ENCODE measurements around the gene AGPAT4. TPM values are rescaled to one million over a fixed set of nuclear protein-coding genes. Genes with fewer than 3 reads are reported as not detected.

Gene AGPAT4
- polyA plus RNA-seq, 6 donors from 2014 or later = 0.04 to 3.2 (median 1.4) TPM

DNA sequence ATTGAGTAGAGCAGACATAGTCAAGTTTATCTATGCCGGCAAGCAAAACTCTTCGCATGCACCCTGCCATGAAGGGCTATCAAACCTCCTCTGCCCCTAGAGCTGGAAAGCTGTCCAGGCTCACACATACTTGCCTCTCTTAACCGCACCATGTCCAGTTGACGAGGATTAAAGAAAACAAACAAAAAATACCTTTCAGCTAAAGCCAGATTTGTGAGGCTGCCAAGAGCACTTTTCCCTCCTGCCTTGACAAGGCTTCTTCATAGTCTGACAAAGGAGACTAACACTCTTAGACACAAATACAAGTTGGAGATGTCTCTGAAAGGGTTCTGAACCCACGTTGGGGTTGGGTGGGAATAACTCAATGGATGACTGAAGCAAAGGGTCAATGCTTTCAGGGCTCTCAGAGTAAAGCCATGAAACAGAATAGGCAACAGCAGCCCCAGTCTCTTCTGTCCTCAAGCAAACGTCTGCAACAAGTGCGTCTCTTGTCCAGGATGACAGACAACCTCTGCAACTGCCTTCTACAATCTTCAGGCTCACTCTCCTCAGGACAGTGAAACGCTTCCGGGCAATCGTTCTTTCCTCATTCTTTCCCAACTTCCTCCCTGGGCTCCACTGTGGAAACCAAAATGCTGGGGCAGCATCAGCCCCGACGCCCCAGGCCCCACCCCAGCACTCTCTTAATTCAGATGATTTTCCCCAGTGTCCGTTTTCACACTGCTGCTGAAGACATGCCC, 57.8 kb downstream of the AGPAT4 start:
- Mint-ChIP-seq H3K4me3 (no peak overlapping the region), H3K9me3 (peaks cover 0 to 16% (median 14%) of the 10 kb centered on the region in 7 donors), H3K27me3 (no peaks in the 10 kb centered on the region), H3K36me3 (peaks cover 13 to 26% of the 10 kb centered on the region in 2 donors), H3K27ac (no peak overlapping the region), H3K4me1 (no peaks in the 10 kb centered on the region)
- ATAC-seq (ENCODE audit: low read depth in 2 of 2) (no peak), DNase-seq (no peak)

DNA sequence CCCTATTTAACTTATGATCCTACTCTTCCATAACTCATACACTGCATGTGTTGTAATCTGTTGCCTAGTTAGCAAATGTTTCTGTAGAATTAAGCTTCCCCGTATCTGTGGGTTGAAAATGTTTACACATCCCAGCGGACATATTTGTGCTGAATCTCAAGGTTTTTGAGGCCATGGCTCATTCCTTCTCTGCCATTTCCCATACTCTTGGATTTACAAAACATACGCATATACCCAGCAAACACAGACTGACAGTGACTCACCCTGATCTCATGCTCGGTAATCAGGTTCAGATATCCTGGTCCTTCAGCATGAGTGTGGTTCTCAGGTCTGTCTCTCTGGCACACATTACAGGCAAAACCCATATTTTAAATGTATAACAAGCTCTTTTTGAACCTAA, 58.7 kb downstream of the AGPAT4 start:
- Mint-ChIP-seq H3K4me3 (no peak overlapping the region), H3K9me3 (peaks cover 0 to 22% (median 15%) of the 10 kb centered on the region in 7 donors), H3K36me3 (peaks cover 13 to 28% of the 10 kb centered on the region in 2 donors), H3K4me1 (no peaks in the 10 kb centered on the region), H3K27me3 (no peaks in the 10 kb centered on the region), H3K27ac (no peak overlapping the region)
- no peak for ATAC-seq (ENCODE audit: low read depth in 2 of 2)
- no peak for DNase-seq

DNA sequence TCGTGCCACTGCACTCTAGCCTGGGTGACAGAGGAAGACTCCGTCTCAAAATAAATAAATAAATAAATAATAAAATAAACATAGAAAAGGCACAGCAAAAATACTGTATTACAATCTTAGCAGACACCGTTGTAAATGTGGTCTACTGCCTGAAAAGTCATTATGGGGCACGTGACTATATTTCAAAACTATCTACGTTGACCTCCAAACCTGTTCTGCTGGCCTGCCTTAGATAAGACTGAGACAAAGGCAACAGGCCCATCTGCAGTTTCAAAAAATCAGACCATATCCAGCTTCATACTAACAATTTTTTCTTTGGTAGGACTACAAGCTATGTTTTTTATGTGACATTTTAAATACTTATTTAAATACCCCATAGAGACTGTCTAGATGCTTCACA, 59.1 kb downstream of the AGPAT4 start:
- Mint-ChIP-seq H3K9me3 (peaks cover 0 to 27% (median 15%) of the 10 kb centered on the region in 7 donors), H3K4me1 (no peaks in the 10 kb centered on the region), H3K4me3 (no peak overlapping the region), H3K27ac (no peak overlapping the region), H3K27me3 (no peaks in the 10 kb centered on the region), H3K36me3 (peaks cover 13 to 28% of the 10 kb centered on the region in 2 donors)
- ATAC-seq (ENCODE audit: low read depth in 2 of 2) (no peak), DNase-seq (no peak)

DNA sequence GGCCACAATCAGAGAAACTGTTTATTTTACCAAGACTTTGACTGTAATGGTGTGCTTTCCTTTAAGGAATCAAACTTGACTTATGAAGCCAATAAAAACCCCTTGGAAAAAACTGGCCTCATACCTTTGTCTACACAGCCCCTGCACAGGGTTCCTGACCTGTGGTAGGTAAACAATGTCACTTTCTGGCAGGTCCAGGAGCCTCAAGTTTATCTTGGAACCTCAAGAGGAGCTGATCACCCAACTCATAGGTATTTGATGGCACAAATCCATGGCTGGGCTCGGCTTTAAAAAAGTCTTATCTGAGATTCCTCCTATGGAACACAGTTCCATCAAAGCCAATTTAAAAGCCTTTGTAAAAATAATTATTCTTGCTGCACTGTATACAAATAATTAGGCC, 61.0 kb downstream of the AGPAT4 start:
- H3K4me1 Mint-ChIP-seq = no peaks in the 10 kb centered on the region
- H3K9me3 Mint-ChIP-seq = peaks cover 0 to 36% (median 17%) of the 10 kb centered on the region in 7 donors
- peaks cover 0 to 4% (median 0%) of the 10 kb centered on the region in 3 donors for H3K27me3 Mint-ChIP-seq
- H3K27ac Mint-ChIP-seq = no peak overlapping the region
- H3K36me3 Mint-ChIP-seq = peaks cover 16 to 28% of the 10 kb centered on the region in 2 donors
- H3K4me3 Mint-ChIP-seq = no peak overlapping the region
- DNase-seq (no peak), ATAC-seq (ENCODE audit: low read depth in 2 of 2) (no peak)

DNA sequence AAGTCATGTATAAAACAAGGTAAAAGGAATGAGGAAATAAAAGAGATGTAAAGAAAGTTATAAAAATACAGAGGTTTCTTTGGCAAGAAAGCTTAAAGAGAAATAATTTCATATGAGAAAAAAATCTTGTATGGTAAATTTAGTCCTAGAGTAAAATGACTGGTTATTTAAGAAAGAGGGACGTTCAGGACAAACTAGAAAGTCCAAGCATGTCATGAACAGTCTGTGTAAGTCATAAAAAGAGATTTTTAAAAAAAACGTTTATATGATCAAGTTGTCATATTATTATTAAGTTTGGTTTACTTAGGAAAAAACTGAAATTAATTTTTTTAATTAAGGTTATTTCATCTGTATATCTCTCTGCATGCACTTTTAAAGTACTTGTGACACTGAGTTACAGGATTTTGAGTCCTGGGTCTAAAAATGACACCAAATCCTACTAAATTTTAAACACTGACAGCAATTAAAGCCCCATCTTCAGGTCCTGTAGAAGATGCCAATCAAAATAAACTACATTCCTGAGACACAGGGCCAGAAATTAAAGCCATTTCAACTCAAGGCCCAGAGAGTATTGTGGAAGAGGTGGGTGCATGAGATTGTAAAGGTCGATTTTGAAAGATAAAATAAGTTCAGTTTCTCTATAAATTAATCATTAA, 62.4 kb downstream of the AGPAT4 start:
- DNase-seq = no peak
- Mint-ChIP-seq H3K9me3 (peaks cover 0 to 36% (median 22%) of the 10 kb centered on the region in 7 donors), H3K4me3 (no peak overlapping the region), H3K36me3 (peaks cover 15 to 21% of the 10 kb centered on the region in 2 donors), H3K27me3 (peaks cover 0 to 9% (median 0%) of the 10 kb centered on the region in 3 donors), H3K4me1 (no peaks in the 10 kb centered on the region), H3K27ac (no peak overlapping the region)
- ATAC-seq (ENCODE audit: low read depth in 2 of 2) = no peak

DNA sequence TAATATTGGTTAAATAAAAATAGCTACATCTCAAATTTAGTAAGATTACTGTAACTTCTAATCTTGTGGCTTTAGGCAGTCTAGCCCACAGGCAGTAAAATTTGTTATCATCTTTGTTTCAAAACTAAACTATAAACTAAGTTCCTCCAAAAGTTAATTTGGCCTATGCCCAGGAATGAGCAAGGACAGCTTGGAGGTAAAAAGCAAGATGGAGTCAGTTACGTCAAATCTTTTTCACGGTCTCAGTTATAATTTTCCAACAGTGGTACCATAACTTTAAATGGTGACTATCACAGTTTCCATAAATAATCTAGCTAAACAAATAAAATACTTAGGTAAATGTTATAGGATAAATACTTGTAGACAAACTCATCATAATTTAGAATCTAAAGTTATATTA, 63.0 kb downstream of the AGPAT4 start:
- ATAC-seq (ENCODE audit: low read depth in 2 of 2) (no peak), DNase-seq (no peak)
- Mint-ChIP-seq H3K4me1 (no peaks in the 10 kb centered on the region), H3K9me3 (peaks cover 0 to 36% (median 22%) of the 10 kb centered on the region in 7 donors), H3K4me3 (no peak overlapping the region), H3K27me3 (peaks cover 0 to 9% (median 0%) of the 10 kb centered on the region in 3 donors), H3K36me3 (peaks cover 12 to 14% of the 10 kb centered on the region in 2 donors), H3K27ac (no peak overlapping the region)

DNA sequence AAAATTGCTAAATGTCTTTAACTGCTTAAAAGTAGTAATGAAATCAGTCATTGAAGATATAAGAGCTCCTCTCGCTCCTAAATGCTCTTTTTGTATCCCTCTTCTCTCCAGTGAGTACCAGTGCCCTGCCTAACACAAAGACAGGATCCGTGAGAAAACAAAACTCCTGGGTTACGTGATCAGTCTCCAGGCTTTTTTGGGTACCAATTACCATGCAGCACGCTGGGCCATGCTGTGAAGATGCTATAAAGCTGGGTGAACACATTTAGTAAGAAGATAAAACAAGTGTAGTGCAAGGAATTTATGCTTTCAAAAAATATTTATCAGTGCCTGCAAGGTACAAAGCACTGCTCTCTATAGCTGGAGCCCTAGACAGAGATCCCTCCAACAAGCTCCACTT, 66.7 kb downstream of the AGPAT4 start:
- H3K36me3 Mint-ChIP-seq = peaks cover 8 to 10% of the 10 kb centered on the region in 2 donors
- peaks cover 0 to 34% (median 11%) of the 10 kb centered on the region in 7 donors for H3K9me3 Mint-ChIP-seq
- no peak for ATAC-seq (ENCODE audit: low read depth in 2 of 2)
- no peak overlapping the region for H3K4me3 Mint-ChIP-seq
- H3K27ac Mint-ChIP-seq = no peak overlapping the region
- H3K27me3 Mint-ChIP-seq = peaks cover 0 to 9% (median 0%) of the 10 kb centered on the region in 3 donors
- no peak for DNase-seq
- peaks cover 0 to 2% (median 0%) of the 10 kb centered on the region in 3 donors for H3K4me1 Mint-ChIP-seq

DNA sequence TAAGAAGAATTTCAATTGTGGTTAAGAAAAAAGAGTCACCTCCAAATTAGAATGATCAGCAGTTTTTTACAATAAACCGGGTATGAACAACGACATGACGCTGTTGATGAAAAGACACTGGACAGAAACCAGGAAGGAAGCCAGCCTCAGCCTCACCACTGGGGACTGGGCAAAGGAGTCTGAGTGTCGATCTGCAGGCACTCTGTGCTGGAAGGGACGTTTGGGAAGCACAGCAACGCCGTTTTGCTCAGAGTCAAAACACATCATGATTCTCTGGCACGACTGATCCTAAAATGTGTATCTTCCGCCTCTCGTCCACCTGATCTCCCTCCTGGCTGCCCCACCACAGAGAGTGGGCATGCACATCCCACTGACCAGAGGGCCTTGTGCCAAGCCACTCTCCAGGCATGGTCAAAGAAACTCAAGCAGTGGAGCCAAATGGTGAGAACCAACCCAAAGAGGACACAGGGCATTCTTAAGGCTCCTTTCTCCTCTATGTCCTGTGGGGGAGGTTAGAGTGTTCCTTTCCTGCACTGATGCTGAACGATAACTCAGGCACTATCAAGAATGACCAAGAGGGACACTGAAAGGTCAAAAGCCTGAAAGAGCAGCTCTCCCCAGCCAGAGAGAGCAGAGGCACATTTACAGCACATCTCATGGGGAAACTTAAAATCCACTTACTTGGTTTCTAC, 68.8 kb downstream of the AGPAT4 start:
- peaks cover 15 to 21% (median 19%) of the 10 kb centered on the region in 3 donors for H3K4me1 Mint-ChIP-seq
- H3K27me3 Mint-ChIP-seq = peaks cover 0 to 9% (median 0%) of the 10 kb centered on the region in 3 donors
- no peak overlapping the region for H3K27ac Mint-ChIP-seq
- ATAC-seq (ENCODE audit: low read depth in 2 of 2) (no peak), DNase-seq (no peak)
- peaks cover 0 to 10% of the 10 kb centered on the region in 2 donors for H3K36me3 Mint-ChIP-seq
- no peak overlapping the region for H3K4me3 Mint-ChIP-seq
- H3K9me3 Mint-ChIP-seq = peaks cover 0 to 12% (median 8%) of the 10 kb centered on the region in 7 donors

DNA sequence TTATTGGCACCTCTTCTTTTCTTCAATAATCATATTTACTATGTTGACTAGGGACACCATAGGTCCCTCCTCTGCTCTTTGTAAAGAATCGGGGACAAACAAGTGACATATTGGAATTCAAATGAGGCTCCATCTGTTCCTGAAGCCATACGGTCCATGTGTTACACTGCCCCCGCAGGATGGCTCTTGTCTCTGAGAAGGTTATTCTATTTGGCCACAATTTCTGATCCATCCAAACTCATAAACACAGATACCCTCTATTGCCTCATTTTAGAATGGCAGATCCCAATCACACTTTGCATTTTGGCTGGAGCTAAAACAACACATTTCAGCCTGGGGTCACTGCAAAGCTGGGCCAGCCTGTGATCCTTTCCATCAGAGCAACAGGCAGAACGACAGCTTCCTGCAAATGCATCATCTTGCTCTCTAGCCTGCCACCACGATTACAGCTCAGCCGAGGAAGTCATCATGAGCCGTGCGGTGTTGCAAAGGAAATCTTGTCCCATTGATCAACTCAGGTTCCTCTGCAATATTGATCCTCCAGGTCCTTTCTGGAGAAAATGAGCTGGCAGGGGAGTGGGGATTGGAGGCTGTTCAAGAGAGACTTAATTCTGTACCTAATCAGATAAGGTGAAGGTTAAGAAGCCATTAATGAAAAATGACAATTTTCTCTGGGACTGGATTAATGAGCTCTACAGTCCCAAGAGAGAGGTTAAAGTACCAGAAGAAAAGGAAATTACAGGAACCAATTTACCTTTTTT, 73.1 kb downstream of the AGPAT4 start:
- Mint-ChIP-seq H3K4me1 (peaks cover 28 to 38% (median 28%) of the 10 kb centered on the region in 3 donors), H3K9me3 (peaks cover 0 to 4% (median 0%) of the 10 kb centered on the region in 7 donors), H3K27ac (peak overlapping the region in 4 of 6 donors; percentile 18 to 76 (median 34)), H3K4me3 (peak overlapping the region in 3 of 8 donors; percentile 1 to 44 (median 11)), H3K36me3 (peaks cover 0 to 8% of the 10 kb centered on the region in 2 donors), H3K27me3 (no peaks in the 10 kb centered on the region)
- ATAC-seq (ENCODE audit: low read depth in 2 of 2) (no peak), DNase-seq (no peak)

DNA sequence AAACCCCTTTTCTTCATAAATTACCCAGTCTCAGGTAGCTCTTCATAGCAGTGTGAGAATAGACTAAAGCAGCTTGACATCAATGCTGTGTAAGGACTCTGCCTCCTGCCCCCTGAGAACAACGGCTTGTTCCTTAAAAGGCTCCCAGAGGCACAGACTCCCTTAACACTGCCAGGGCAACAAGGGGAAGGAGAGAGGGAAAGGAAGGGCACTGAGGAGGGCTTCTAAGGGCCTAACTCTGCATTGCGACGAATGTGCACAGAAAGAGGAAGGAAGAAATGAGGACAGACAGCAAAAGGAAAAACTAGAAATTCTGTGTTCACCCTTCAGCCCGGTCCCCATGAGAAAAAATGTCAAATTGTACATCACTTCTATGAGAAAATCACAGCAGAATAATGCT, 74.0 kb downstream of the AGPAT4 start:
- peaks cover 0 to 4% (median 0%) of the 10 kb centered on the region in 7 donors for H3K9me3 Mint-ChIP-seq
- peak overlapping the region in 2 of 8 donors; percentile 48 to 60 for H3K4me3 Mint-ChIP-seq
- H3K27ac Mint-ChIP-seq = peak overlapping the region in 3 of 6 donors; percentile 40 to 86 (median 72)
- H3K36me3 Mint-ChIP-seq = peaks cover 0 to 8% of the 10 kb centered on the region in 2 donors
- no peaks in the 10 kb centered on the region for H3K27me3 Mint-ChIP-seq
- H3K4me1 Mint-ChIP-seq = peaks cover 28 to 38% (median 28%) of the 10 kb centered on the region in 3 donors
- ATAC-seq (ENCODE audit: low read depth in 2 of 2) (no peak), DNase-seq (no peak)

DNA sequence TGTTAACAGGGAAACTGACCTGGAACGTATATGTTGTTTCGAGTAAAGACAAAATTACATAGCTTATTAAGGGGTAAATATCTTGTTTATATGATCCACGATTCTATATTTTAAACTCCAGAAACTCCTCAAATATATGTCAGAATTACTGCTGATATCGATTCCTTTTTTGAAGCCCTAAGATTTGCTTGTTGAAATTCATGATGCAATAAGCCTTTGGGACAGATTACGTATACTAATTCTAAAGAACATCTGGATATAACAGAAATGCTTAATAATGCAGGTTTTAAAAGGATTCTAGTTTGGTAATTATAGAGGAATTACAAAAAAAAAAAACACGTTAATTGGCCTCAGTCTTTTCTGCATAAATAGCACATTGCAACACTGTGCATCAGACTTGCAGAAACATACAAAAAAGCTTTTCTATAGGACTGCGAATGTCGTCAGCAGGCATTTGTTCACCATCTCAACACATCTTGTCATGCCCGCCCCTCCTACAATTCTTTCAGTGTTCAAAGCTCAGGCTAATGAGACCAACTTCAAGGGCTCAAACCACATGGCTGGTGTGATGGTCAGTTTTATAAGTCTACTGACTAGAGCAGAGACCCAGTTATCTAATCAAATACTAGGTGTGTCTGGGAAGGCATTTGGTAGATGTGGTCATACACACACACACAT, 74.9 kb downstream of the AGPAT4 start:
- ATAC-seq (ENCODE audit: low read depth in 2 of 2) (no peak), DNase-seq (no peak)
- H3K27ac Mint-ChIP-seq = no peak overlapping the region
- no peaks in the 10 kb centered on the region for H3K27me3 Mint-ChIP-seq
- H3K4me3 Mint-ChIP-seq = no peak overlapping the region
- peaks cover 0 to 8% (median 0%) of the 10 kb centered on the region in 7 donors for H3K9me3 Mint-ChIP-seq
- H3K4me1 Mint-ChIP-seq = peaks cover 28 to 38% (median 28%) of the 10 kb centered on the region in 3 donors
- H3K36me3 Mint-ChIP-seq = peaks cover 0 to 15% of the 10 kb centered on the region in 2 donors

DNA sequence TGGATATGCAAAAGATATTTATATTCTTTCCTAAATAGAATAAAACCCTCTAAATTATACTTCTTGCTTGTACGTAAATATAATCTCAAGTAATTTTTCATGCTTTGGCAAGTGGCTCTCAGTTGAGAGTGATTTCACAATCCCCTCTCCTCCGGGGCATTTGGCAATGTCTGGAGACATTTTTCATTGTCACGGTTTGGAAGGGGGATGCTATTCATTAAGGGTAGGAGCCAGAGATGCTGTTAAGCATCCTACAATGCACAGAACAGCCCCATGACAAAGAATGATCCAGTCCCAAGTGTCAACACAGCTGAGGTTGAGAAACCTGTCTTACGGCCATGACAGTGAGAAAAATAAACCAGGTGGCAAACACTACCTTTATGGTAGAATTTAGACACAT, 75.7 kb downstream of the AGPAT4 start:
- DNase-seq (no peak), ATAC-seq (ENCODE audit: low read depth in 2 of 2) (no peak)
- Mint-ChIP-seq H3K4me3 (no peak overlapping the region), H3K27ac (no peak overlapping the region), H3K4me1 (peaks cover 28 to 38% (median 28%) of the 10 kb centered on the region in 3 donors), H3K36me3 (peaks cover 1 to 18% of the 10 kb centered on the region in 2 donors), H3K27me3 (no peaks in the 10 kb centered on the region), H3K9me3 (peaks cover under 1 to 8% (median 2%) of the 10 kb centered on the region in 7 donors)

Data from naive B cell (primary cell).